Measurements from ENCODE around the gene USP16. TPM values are rescaled to one million over a fixed set of nuclear protein-coding genes. Genes with fewer than 3 reads are reported as not detected.

USP16 gene
- total RNA-seq, 2 donors from 2014 or later = 27.1 to 35.6 TPM

DNA sequence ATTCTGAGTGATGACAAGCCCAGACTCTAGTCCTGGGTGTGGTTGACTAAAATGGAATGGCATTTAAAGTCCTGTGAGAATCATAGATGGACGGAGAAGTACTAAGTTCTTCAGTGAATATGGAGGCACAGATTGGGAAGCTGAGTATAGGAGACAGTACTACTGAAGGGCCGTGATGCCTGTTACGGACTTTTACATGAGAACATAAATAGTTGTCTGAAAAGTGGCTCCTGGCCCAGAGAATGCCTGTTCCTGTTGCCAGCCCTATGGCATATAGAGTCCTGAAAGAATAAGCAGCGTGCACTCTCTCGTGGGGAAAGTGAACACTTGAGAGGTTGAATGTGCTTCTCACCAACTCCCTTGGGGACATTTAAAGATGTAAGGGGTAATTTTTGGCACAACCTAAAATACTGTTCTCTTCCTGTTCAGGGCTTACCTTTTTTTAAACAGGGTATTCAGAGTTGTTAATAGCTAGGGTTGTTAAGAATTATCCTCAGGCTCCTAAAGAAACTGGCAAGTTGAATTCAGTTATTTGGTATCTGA lies 28.6 kb downstream of the USP16 start:
- H3K4me1 ChIP-seq (replicated peaks) = no peaks in the 10 kb centered on the region
- H3K9me3 ChIP-seq = no peaks in the 10 kb centered on the region
- no peak overlapping the region for H3K4me3 ChIP-seq
- H3K36me3 ChIP-seq = peaks cover 0 to 5% of the 10 kb centered on the region in 2 donors
- no peak for DNase-seq (ENCODE audit: low spot score)
- intact Hi-C loops (cut with DNase I) = no loop called here
- 84% methylated on average over 5 of the region's 5 CpGs for WGBS
- no peak overlapping the region for H3K27ac ChIP-seq
- TF ChIP-seq POLR2AphosphoS5 (IDR thresholded peaks at IDR 0.05) = no peak
- TF ChIP-seq POLR2A (IDR thresholded peaks at IDR 0.05) = no peak
- TF ChIP-seq, protein P1, sequence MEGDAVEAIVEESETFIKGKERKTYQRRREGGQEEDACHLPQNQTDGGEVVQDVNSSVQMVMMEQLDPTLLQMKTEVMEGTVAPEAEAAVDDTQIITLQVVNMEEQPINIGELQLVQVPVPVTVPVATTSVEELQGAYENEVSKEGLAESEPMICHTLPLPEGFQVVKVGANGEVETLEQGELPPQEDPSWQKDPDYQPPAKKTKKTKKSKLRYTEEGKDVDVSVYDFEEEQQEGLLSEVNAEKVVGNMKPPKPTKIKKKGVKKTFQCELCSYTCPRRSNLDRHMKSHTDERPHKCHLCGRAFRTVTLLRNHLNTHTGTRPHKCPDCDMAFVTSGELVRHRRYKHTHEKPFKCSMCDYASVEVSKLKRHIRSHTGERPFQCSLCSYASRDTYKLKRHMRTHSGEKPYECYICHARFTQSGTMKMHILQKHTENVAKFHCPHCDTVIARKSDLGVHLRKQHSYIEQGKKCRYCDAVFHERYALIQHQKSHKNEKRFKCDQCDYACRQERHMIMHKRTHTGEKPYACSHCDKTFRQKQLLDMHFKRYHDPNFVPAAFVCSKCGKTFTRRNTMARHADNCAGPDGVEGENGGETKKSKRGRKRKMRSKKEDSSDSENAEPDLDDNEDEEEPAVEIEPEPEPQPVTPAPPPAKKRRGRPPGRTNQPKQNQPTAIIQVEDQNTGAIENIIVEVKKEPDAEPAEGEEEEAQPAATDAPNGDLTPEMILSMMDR (IDR thresholded peaks at IDR 0.05) = no peak
- H3K27me3 ChIP-seq (replicated peaks; ENCODE audit: insufficient read depth) = no peaks in the 10 kb centered on the region

DNA sequence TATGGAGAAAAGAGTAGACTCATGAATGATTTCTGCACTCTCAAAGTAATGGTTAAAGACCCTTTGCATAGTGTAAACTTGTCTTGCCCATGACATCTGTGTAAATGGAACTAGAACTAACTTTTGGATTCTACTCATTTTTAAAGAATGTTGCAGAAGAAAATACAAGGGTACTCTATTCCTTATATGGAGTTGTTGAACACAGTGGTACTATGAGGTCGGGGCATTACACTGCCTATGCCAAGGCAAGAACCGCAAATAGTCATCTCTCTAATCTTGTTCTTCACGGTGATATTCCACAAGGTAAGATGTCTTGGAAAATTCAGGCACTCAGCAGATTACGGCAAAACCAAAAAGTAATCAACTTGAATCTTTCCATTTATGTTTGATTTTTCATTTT lies 29.2 kb downstream of the USP16 start:
- TF ChIP-seq POLR2A (IDR thresholded peaks at IDR 0.05) = no peak
- TF ChIP-seq, protein P1 (IDR thresholded peaks at IDR 0.05) = no peak
- no peak for TF ChIP-seq POLR2AphosphoS5 (IDR thresholded peaks at IDR 0.05)
- DNase-seq (ENCODE audit: low spot score) = no peak
- no peaks in the 10 kb centered on the region for H3K4me1 ChIP-seq (replicated peaks)
- H3K9me3 ChIP-seq = no peaks in the 10 kb centered on the region
- WGBS = 77% methylated on average over 4 of the region's 4 CpGs
- no peak overlapping the region for H3K4me3 ChIP-seq
- H3K36me3 ChIP-seq = peaks cover 0 to 5% of the 10 kb centered on the region in 2 donors
- intact Hi-C loops (cut with DNase I) = no loop called here
- no peak overlapping the region for H3K27ac ChIP-seq
- no peaks in the 10 kb centered on the region for H3K27me3 ChIP-seq (replicated peaks; ENCODE audit: insufficient read depth)

DNA sequence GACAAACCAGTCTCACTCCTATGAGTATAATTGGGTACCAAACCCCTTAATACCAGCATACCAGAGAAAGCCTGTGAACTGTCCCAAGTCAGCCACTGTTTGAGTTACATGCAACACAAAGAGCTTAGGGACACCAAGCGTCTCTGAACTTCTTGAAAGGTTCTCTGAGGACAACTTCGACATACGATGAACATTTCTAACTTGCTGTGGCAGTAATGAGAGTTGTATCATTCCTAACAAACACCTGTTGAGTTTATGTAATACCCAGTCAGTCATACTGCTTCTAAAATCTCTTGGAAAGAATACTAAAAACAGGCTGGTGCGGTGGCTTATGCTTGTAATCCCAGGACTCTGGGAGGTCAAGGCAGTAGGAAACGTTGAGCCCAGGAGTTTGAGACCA lies 30.6 kb downstream of the USP16 start:
- no peak for DNase-seq (ENCODE audit: low spot score)
- 92% methylated on average over 5 of the region's 5 CpGs for WGBS
- Histone ChIP-seq H3K36me3 (peaks cover 5 to 9% of the 10 kb centered on the region in 2 donors), H3K9me3 (no peaks in the 10 kb centered on the region), H3K27ac (no peak overlapping the region), H3K4me1 (replicated peaks) (no peaks in the 10 kb centered on the region), H3K27me3 (replicated peaks; ENCODE audit: insufficient read depth) (no peaks in the 10 kb centered on the region), H3K4me3 (no peak overlapping the region)
- intact Hi-C loops (cut with DNase I) = no loop called here
- TF ChIP-seq, protein P1 (IDR thresholded peaks at IDR 0.05) = no peak
- TF ChIP-seq POLR2A (IDR thresholded peaks at IDR 0.05) = no peak
- no peak for TF ChIP-seq POLR2AphosphoS5 (IDR thresholded peaks at IDR 0.05)

DNA sequence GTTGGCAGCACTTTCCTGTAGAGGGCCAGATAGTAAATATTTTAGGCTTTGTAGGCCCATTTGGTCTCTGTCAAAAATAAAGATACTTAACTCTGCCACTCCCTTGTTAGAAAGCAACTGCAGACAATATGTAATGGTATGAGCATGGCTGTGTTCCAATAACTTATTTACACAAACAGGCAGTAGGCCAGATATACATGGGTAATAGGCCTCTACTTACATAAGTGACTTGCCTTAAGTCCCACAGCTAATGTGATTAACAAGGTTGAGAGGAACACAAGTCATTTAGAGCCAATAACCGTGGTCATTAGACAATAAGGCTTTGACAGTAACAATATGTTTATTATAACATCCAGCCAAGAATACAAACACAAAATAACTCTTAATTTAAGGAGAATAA lies 31.5 kb downstream of the USP16 start:
- Histone ChIP-seq H3K36me3 (peaks cover 5 to 9% of the 10 kb centered on the region in 2 donors), H3K4me3 (no peak overlapping the region), H3K27ac (no peak overlapping the region), H3K27me3 (replicated peaks; ENCODE audit: insufficient read depth) (no peaks in the 10 kb centered on the region), H3K9me3 (no peaks in the 10 kb centered on the region), H3K4me1 (replicated peaks) (no peaks in the 10 kb centered on the region)
- no peak for DNase-seq (ENCODE audit: low spot score)
- no peak for TF ChIP-seq POLR2AphosphoS5 (IDR thresholded peaks at IDR 0.05)
- TF ChIP-seq, protein P1 (IDR thresholded peaks at IDR 0.05) = no peak
- intact Hi-C loops (cut with DNase I) = no loop called here
- 28% methylated on average over 1 of the region's 1 CpG for WGBS

DNA sequence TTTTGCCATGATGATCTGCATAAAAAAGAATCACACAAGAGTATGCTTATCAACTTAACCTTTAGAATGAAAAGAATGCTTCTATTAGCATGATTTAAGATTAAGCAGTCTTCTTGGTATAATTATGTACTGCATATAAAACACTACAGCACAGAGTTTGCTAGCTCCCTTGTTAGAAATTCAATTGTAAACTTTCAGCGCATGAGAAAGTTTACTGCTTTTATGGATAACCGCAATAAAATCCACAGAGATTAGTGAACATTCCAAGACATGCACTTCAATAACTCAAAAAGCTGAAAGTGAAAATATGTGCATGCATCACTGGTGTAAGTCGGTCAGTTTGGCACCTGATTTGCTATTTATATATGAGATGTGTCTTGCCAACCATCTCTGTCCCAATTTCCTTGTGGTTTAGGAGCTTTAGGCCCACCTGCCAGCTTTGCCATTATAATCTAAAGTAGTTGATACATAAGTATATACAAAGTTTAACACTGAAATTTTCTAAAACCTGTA lies 32.1 kb downstream of the USP16 start:
- no peak for DNase-seq (ENCODE audit: low spot score)
- H3K9me3 ChIP-seq = no peaks in the 10 kb centered on the region
- H3K4me1 ChIP-seq (replicated peaks) = no peaks in the 10 kb centered on the region
- 52% methylated on average over 3 of the region's 3 CpGs for WGBS
- intact Hi-C loops (cut with DNase I) = no loop called here
- no peak overlapping the region for H3K4me3 ChIP-seq
- H3K27ac ChIP-seq = no peak overlapping the region
- no peaks in the 10 kb centered on the region for H3K27me3 ChIP-seq (replicated peaks; ENCODE audit: insufficient read depth)
- peaks cover 5 to 9% of the 10 kb centered on the region in 2 donors for H3K36me3 ChIP-seq
- TF ChIP-seq POLR2A (IDR thresholded peaks at IDR 0.05) = no peak
- TF ChIP-seq POLR2AphosphoS5 (IDR thresholded peaks at IDR 0.05) = no peak
- TF ChIP-seq, protein P1 (IDR thresholded peaks at IDR 0.05) = no peak

All from prostate gland (tissue), 2 donors.